Nephron (organoid): ENCODE measurements around the gene NIPSNAP2.
"Not testable (repeated sequence)": the region's sequence is repeated elsewhere in the genome, so short reads cannot be mapped to it uniquely, and the experiment has no call there.

Source experiments
- H3K27ac Mint-ChIP-seq, 3 experiments: 2 replicates each; pipeline ENCODE4 v1.8.0; 2020; ENCODE audit warnings: mixed read lengths in 3 of 3, mild to moderate bottlenecking in 2 of 3, moderate library complexity in 1 of 3
- H3K27me3 Mint-ChIP-seq: 2 replicates; pipeline ENCODE4 v1.8.0; 2021; ENCODE audit warnings: low read depth, mild to moderate bottlenecking, moderate library complexity, mixed read lengths
- H3K36me3 Mint-ChIP-seq: 2 replicates; pipeline ENCODE4 v1.8.0; 2020; ENCODE audit warnings: low read depth, mixed read lengths
- H3K4me1 Mint-ChIP-seq: 2 replicates; pipeline ENCODE4 v1.8.0; 2020; ENCODE audit warnings: mixed read lengths
- H3K4me3 Mint-ChIP-seq, 3 experiments: 2 replicates each; pipeline ENCODE4 v1.8.0; 2020; ENCODE audit warnings: mild to moderate bottlenecking in 3 of 3, mixed read lengths in 3 of 3, moderate library complexity in 2 of 3
- H3K9me3 Mint-ChIP-seq: 2 replicates; pipeline ENCODE4 v1.8.0; 2020; ENCODE audit warnings: mixed read lengths
- TF ChIP-seq, protein P1 (sequence below), 3 experiments: fragments of 200-600 bp; sonication (generic); IDR thresholded peaks; one replicate each; pipeline ENCODE4 v1.5.0; 2021; ENCODE audit warnings: antibody characterized with exemption in 3 of 3; ENCODE audit not compliant: unreplicated experiment in 3 of 3

Gene NIPSNAP2

DNA sequence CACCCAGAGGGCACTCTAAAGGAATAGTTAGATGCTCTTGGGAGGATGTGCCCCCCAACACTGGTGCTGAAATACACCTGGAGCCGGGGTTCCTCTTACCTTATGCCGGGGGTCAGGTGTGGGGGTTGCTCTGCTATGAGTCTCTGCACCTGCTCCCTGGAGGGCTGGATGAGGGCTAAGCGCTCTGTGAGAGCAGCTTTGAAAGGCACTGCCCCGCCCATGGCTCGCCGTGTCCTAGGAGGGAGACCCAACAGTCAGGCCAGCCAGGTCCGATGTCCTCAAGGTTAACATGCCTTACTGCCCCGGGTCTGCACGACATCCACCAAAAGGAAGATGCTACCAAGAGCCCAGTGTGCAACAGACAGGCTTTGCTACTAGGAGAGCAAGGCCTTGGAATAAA, 55.1 kb downstream of the NIPSNAP2 start:
- Mint-ChIP-seq H3K36me3 (peaks cover 38% of the 10 kb centered on the region), H3K4me1 (no peaks in the 10 kb centered on the region), H3K27me3 (no peaks in the 10 kb centered on the region), H3K4me3 (no peak overlapping the region), H3K9me3 (no peaks in the 10 kb centered on the region), H3K27ac (no peak overlapping the region)
- TF ChIP-seq, protein P1, sequence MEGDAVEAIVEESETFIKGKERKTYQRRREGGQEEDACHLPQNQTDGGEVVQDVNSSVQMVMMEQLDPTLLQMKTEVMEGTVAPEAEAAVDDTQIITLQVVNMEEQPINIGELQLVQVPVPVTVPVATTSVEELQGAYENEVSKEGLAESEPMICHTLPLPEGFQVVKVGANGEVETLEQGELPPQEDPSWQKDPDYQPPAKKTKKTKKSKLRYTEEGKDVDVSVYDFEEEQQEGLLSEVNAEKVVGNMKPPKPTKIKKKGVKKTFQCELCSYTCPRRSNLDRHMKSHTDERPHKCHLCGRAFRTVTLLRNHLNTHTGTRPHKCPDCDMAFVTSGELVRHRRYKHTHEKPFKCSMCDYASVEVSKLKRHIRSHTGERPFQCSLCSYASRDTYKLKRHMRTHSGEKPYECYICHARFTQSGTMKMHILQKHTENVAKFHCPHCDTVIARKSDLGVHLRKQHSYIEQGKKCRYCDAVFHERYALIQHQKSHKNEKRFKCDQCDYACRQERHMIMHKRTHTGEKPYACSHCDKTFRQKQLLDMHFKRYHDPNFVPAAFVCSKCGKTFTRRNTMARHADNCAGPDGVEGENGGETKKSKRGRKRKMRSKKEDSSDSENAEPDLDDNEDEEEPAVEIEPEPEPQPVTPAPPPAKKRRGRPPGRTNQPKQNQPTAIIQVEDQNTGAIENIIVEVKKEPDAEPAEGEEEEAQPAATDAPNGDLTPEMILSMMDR (IDR thresholded peaks at IDR 0.05; ENCODE audit: unreplicated experiment in 3 of 3), result no peak

DNA sequence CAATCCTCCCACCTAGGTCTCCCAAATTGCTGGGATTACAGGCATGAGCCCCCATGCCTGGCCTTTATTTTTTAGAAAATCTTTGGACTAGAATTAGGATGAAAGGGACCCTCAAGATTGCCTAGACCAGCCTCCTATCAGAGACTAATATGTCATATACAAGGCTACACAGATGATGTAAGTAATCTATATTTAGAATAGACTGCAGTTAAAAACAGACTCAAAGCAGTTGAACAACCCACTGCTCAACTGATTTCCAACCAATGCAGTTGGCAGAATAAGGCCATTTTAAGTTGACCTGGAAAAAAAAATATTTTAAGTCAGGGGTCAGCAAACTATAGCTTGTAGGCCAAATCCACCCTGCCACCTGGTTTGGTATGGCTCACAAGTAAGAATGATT, 59.1 kb downstream of the NIPSNAP2 start:
- no peaks in the 10 kb centered on the region for H3K27me3 Mint-ChIP-seq
- peaks cover 44% of the 10 kb centered on the region for H3K36me3 Mint-ChIP-seq
- no peak overlapping the region for H3K4me3 Mint-ChIP-seq
- H3K27ac Mint-ChIP-seq, result no peak overlapping the region
- TF ChIP-seq, protein P1 (IDR thresholded peaks at IDR 0.05; ENCODE audit: unreplicated experiment in 3 of 3), result no peak
- H3K4me1 Mint-ChIP-seq, result no peaks in the 10 kb centered on the region
- no peaks in the 10 kb centered on the region for H3K9me3 Mint-ChIP-seq

DNA sequence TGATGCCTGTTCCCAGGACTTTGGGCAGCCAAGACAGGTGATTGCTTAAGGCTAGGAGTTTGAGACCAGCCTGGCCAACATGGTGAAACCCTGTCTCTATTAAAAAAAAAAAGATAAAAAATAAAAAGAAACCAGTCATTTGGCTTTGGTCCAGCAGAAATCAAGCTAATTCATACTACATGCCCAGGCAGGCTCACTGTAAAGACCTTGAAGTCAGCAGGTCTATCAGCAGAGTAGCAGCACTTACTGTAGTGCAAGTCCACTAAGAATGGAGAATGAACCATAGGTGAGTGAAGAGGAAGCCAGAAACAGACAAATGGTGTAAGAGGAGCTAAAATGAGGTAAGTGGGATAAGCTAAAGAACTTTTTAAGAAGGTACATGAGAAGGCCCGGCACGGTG, 62.2 kb downstream of the NIPSNAP2 start:
- Mint-ChIP-seq H3K27ac (peak overlapping the region in 1 of 3 experiments; percentile 5), H3K9me3 (no peaks in the 10 kb centered on the region), H3K36me3 (peaks cover 37% of the 10 kb centered on the region), H3K4me3 (no peak overlapping the region), H3K4me1 (no peaks in the 10 kb centered on the region), H3K27me3 (no peaks in the 10 kb centered on the region)
- TF ChIP-seq, protein P1 (IDR thresholded peaks at IDR 0.05; ENCODE audit: unreplicated experiment in 3 of 3), result no peak

DNA sequence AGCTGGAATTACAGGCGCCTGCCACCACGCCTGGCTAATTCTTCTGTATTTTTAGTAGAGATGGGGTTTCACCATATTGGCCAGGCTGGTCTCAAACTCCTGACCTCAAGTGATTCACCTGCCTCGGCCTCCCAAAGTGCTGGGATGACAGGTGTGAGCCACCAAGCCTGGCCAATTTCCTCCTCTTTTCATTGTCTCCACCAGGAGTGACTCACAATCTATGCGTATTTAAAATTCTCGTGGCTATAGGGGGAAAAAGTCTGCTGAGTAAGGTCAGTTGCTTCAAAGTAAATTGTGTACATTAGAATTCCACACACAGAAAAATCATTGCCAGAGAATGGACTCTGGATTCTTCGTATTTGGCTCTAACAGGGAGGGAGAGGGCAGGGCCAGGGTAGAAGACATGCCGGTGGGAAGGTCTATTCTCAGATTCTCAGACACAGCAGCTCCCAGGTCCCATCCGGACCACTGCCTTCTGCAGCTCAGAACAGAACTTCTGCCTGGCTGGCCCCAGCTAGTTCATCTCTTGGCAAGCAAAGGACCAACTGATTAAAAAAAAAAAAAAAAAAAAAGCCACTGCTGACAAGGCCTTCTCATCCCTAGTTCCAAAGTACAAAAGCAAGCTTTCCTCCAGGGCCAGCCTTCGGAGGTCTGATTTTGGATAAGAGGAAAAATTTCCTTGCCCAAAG, 64.7 kb downstream of the NIPSNAP2 start:
- H3K27ac Mint-ChIP-seq, result peak overlapping the region in 2 of 3 experiments; percentile 44 to 87
- H3K4me1 Mint-ChIP-seq, result peaks cover 11% of the 10 kb centered on the region
- H3K27me3 Mint-ChIP-seq, result no peaks in the 10 kb centered on the region
- H3K4me3 Mint-ChIP-seq, result no peak overlapping the region
- no peaks in the 10 kb centered on the region for H3K9me3 Mint-ChIP-seq
- TF ChIP-seq, protein P1 (IDR thresholded peaks at IDR 0.05; ENCODE audit: unreplicated experiment in 3 of 3), result no peak
- peaks cover 38% of the 10 kb centered on the region for H3K36me3 Mint-ChIP-seq

DNA sequence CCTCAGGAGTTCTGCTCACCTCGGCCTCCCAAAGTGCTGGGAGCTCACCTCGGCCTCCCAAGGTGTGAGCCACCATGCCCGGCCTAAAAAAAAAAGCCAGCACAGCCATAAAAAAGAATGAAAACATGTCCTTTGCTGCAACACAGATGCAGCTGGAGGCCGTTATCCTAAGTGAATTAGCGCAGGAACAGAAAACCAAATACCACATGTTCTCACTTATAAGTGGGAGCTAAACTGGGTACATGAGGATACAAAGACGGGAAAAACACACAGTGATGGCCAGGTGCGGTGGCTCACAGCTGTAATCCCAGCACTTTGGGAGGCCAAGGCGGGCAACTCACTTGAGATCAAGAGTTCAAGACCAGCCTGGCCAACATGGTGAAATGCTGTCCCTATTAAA, 66.0 kb downstream of the NIPSNAP2 start:
- H3K9me3 Mint-ChIP-seq, result no peaks in the 10 kb centered on the region

DNA sequence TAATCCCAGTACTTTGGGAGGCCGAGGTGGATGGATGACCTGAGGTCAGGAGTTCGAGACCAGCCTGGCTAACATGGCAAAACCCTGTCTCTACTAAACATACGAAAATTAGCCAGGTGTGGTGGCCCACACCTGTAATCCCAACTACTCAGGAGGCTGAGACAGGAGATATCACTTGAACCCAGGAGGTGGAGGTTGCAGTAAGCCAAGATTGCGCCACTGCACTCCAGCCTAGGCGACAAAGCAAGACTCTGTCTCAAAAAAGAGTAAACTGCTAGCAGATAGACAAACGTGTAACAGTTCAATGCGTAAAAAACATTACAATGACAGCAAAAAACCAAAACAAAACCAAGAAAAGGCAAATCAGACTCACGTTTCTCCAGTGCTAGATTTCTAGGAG, 67.2 kb downstream of the NIPSNAP2 start:
- Mint-ChIP-seq H3K36me3 (peaks cover 28% of the 10 kb centered on the region), H3K4me3 (peak overlapping the region; percentile 31 to 69 (median 62)), H3K4me1 (peaks cover 11% of the 10 kb centered on the region)
- H3K27me3 Mint-ChIP-seq, H3K9me3 Mint-ChIP-seq, H3K27ac Mint-ChIP-seq: not testable (repeated sequence)

More for the DNA sequence above, 66.0 kb downstream of the NIPSNAP2 start:
- Mint-ChIP-seq H3K4me3 (no peak overlapping the region), H3K4me1 (peaks cover 11% of the 10 kb centered on the region), H3K27me3 (no peaks in the 10 kb centered on the region), H3K27ac (no peak overlapping the region), H3K36me3 (peaks cover 34% of the 10 kb centered on the region)
- TF ChIP-seq, protein P1 (IDR thresholded peaks at IDR 0.05; ENCODE audit: unreplicated experiment in 3 of 3), result no peak

DNA sequence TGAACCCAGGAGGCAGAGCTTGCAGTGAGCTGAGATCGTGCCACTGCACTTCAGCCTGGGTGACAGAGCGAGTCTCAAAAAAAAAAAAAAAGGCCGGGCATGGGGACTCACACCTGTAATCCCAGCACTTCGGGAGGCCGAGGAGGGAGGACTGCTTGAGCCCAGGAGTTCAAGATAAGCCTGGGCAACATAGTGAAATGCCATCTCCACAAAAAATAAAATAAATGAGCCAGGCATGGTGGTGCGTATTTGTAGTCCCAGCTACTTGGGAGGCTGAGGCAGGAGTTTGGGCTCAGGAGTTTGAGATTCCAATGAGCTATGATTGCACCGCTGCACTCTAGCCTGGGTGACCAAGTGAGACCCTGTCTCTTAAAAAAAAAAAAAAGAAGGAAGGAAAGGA, 68.2 kb downstream of the NIPSNAP2 start:
- H3K4me1 Mint-ChIP-seq, result peaks cover 11% of the 10 kb centered on the region
- peak overlapping the region; percentile 24 to 69 (median 68) for H3K4me3 Mint-ChIP-seq
- H3K27ac Mint-ChIP-seq, H3K27me3 Mint-ChIP-seq, H3K9me3 Mint-ChIP-seq: not testable (repeated sequence)
- H3K36me3 Mint-ChIP-seq, result peaks cover 21% of the 10 kb centered on the region
